Measurements from ENCODE around the gene DPYSL5. TPM values are rescaled to one million over a fixed set of nuclear protein-coding genes. Genes with fewer than 3 reads are reported as not detected.
"Not testable (repeated sequence)": the region's sequence is repeated elsewhere in the genome, so short reads cannot be mapped to it uniquely, and the experiment has no call there.

The DPYSL5 gene
- total RNA-seq, 2 donors from 2014 or later: not detected

DNA sequence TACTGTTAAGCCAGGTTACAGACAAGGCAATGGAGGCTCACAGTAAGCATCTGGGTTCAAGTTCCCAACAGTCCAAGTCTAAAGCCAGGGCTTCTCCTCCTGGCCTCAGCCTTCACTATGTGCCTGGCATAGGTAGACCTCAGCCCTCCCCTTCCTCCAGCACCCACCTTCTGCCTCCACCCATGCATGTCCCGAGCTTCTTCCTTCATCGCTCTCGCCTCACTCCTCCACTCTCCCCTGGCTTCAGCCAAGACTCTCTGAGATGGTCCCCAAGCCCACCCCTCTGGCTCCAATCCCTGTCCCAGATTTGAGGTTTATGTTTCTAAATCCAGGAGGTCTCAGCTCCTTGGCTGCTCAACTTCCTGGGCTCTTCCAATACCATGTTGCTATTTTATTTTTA lies 35.2 kb upstream of the DPYSL5 start:
- Histone ChIP-seq H3K27ac (no peak overlapping the region), H3K36me3 (no peaks in the 10 kb centered on the region), H3K4me3 (no peak overlapping the region), H3K27me3 (replicated peaks; ENCODE audit: insufficient read depth) (no peaks in the 10 kb centered on the region), H3K4me1 (ENCODE audit: control insufficient read depth in 1 of 2, low read depth in 2 of 2) (no peaks in the 10 kb centered on the region), H3K9me3 (no peaks in the 10 kb centered on the region)
- TF ChIP-seq CTCF (IDR thresholded peaks at IDR 0.05): no peak
- ATAC-seq (ENCODE audit: insufficient number of reproducible peaks, low FRiP score, low read depth) (no peak), DNase-seq (ENCODE audit: low spot score) (no peak)

DNA sequence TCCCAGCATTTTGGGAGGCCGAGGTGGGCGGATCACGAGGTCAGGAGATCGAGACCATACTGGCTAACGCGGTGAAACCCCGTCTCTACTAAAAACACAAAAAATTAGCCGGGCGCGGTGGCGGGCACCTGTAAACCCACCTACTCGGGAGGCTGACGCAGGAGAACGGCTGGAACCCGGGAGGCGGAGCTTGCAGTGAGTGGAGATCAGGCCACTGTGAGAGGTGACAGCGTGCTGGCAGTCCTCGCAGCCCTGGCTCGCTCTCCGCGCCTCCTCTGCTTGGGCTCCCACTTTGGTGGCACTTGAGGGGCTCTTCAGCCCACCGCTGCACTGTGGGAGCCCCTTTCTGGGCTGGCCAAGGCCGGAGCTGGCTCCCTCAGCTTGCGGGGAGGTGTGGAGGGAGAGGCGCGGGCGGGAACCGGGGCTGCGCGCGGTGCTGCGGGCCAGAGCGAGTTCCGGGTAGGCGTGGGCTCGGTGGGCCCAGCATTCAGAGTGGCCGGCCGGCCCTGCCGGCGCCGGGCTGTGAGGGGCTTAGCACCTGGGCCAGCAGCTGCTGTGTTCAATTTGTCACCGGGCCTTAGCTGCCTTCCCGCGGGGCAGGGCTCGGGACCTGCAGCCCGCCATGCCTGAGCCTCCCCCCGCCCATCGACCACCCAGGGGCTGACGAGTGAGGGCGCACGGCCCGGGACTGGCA lies 33.7 kb upstream of the DPYSL5 start:
- H3K36me3 ChIP-seq; H3K9me3 ChIP-seq; H3K27me3 ChIP-seq (replicated peaks; ENCODE audit: insufficient read depth); ATAC-seq (ENCODE audit: insufficient number of reproducible peaks, low FRiP score, low read depth); DNase-seq (ENCODE audit: low spot score); H3K4me1 ChIP-seq (ENCODE audit: control insufficient read depth in 1 of 2, low read depth in 2 of 2); H3K27ac ChIP-seq; H3K4me3 ChIP-seq: not testable (repeated sequence)

DNA sequence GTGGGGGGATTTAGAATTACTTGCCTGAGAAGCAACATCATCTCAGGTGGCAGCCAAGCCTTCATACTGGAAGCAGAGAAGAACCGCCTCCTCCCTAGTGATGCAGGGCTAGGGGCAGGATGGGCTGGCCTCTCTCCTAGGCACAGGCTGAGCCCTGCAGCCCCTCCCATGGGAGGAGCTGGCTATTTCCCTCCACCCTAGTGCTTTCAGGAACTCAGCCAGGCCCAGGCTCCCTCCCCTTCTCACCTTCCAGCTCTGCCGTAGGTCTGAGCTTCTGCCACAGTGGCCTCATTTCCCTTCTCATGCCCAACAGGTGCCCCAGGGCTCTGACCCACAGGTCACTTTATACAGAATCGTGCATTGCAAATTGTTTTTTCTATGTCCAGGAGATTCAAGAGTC lies 31.0 kb upstream of the DPYSL5 start:
- no peaks in the 10 kb centered on the region for H3K27me3 ChIP-seq (replicated peaks; ENCODE audit: insufficient read depth)
- H3K27ac ChIP-seq: no peak overlapping the region
- ATAC-seq (ENCODE audit: insufficient number of reproducible peaks, low FRiP score, low read depth) (no peak), DNase-seq (ENCODE audit: low spot score) (no peak)
- no peak for TF ChIP-seq CTCF (IDR thresholded peaks at IDR 0.05)
- H3K4me1 ChIP-seq (ENCODE audit: control insufficient read depth in 1 of 2, low read depth in 2 of 2): no peaks in the 10 kb centered on the region
- no peak overlapping the region for H3K4me3 ChIP-seq
- no peaks in the 10 kb centered on the region for H3K9me3 ChIP-seq
- no peaks in the 10 kb centered on the region for H3K36me3 ChIP-seq

DNA sequence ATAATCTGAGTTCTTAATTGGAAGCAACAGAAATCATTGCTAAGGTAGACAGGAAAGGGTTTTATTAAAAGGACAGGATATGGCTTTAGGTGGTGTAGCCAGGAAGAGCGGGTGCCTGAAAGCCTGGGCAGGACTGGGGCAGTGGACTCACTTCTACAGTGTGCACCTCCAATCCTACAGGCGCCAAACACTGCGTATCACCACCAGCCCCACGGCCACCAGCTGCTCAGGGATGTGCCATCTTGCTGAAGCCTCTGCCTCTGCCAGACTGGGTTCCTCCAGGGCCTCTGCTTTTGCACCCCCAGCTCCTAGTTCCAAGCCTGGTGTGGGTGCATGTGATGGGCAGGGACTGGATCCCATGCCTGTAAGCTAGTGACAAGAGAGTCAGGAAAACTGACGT lies 29.7 kb upstream of the DPYSL5 start:
- Histone ChIP-seq H3K9me3 (no peaks in the 10 kb centered on the region), H3K27me3 (replicated peaks; ENCODE audit: insufficient read depth) (no peaks in the 10 kb centered on the region), H3K27ac (no peak overlapping the region), H3K4me1 (ENCODE audit: control insufficient read depth in 1 of 2, low read depth in 2 of 2) (no peaks in the 10 kb centered on the region), H3K36me3 (no peaks in the 10 kb centered on the region), H3K4me3 (no peak overlapping the region)
- DNase-seq (ENCODE audit: low spot score): no peak
- no peak for TF ChIP-seq CTCF (IDR thresholded peaks at IDR 0.05)
- ATAC-seq (ENCODE audit: insufficient number of reproducible peaks, low FRiP score, low read depth): no peak

DNA sequence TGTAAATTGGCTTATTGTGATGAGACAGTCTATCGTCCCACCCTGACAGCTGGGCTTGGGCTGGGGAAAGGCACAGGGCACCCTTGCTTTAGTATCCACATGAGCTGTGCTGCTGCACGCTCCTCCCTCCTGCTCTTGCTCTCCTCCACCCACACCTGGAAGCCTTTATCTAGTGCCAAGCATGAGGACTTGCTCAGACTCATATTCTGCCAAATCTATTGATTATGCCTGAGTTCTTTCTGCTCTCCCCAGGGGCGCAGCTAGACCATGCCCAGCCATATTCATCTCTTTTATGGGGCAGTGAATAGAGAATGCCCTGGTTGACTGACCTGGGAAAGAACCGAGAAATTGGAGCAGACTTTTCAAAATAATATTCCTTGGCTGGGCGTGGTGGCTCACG lies 29.0 kb upstream of the DPYSL5 start:
- H3K36me3 ChIP-seq: no peaks in the 10 kb centered on the region
- H3K4me1 ChIP-seq (ENCODE audit: control insufficient read depth in 1 of 2, low read depth in 2 of 2): no peaks in the 10 kb centered on the region
- no peak for DNase-seq (ENCODE audit: low spot score)
- TF ChIP-seq CTCF (IDR thresholded peaks at IDR 0.05): no peak
- no peak for ATAC-seq (ENCODE audit: insufficient number of reproducible peaks, low FRiP score, low read depth)
- no peak overlapping the region for H3K4me3 ChIP-seq
- no peaks in the 10 kb centered on the region for H3K9me3 ChIP-seq
- H3K27me3 ChIP-seq (replicated peaks; ENCODE audit: insufficient read depth): no peaks in the 10 kb centered on the region
- no peak overlapping the region for H3K27ac ChIP-seq

- Histone ChIP-seq H3K4me1 (ENCODE audit: control insufficient read depth in 1 of 2, low read depth in 2 of 2) (no peaks in the 10 kb centered on the region), H3K27ac (no peak overlapping the region), H3K9me3 (no peaks in the 10 kb centered on the region), H3K27me3 (replicated peaks; ENCODE audit: insufficient read depth) (no peaks in the 10 kb centered on the region), H3K36me3 (no peaks in the 10 kb centered on the region), H3K4me3 (no peak overlapping the region)
- ATAC-seq (ENCODE audit: insufficient number of reproducible peaks, low FRiP score, low read depth) (no peak), DNase-seq (ENCODE audit: low spot score) (no peak)
- no peak for TF ChIP-seq CTCF (IDR thresholded peaks at IDR 0.05)
Measured at GRCh38 chr2:26820932-26821331, 27.0 kb upstream of the DPYSL5 start.

Data from thoracic aorta (tissue), 2 donors.